H9 (cell line): ENCODE data around the gene ZNF831. TPM values are rescaled to one million over a fixed set of nuclear protein-coding genes. Genes with fewer than 3 reads are reported as not detected.

Experiments
- DNase-seq: peaks from one replicate; pipeline ENCODE4 v3.0.0-alpha.2; 2017
- H2AFZ ChIP-seq: one replicate; pipeline ENCODE4 v1.6.1; 2013; ENCODE audit warnings: mild to moderate bottlenecking, low read length, control low read depth, moderate library complexity
- H2AK5ac ChIP-seq: 2 replicates; pipeline ENCODE4 v1.6.1; 2013; ENCODE audit warnings: low read length, control low read depth, mixed read lengths; ENCODE audit not compliant: insufficient read length
- H2BK120ac ChIP-seq: one replicate; pipeline ENCODE4 v1.6.1; 2013; ENCODE audit warnings: low read depth, mild to moderate bottlenecking, low read length, control low read depth, inconsistent platforms; ENCODE audit not compliant: poor library complexity, severe bottlenecking
- H2BK12ac ChIP-seq: 2 replicates; pipeline ENCODE4 v1.6.1; 2013; ENCODE audit warnings: low read length, control low read depth, mixed read lengths, low read depth; ENCODE audit not compliant: insufficient read length
- H2BK15ac ChIP-seq: 2 replicates; pipeline ENCODE4 v1.6.1; 2013; ENCODE audit warnings: low read depth, low read length, control low read depth
- H2BK20ac ChIP-seq: one replicate; pipeline ENCODE4 v1.6.1; 2013; ENCODE audit warnings: low read depth, mild to moderate bottlenecking, low read length, control low read depth, inconsistent platforms; ENCODE audit not compliant: poor library complexity, severe bottlenecking
- H2BK5ac ChIP-seq: 2 replicates; pipeline ENCODE4 v1.6.1; 2013; ENCODE audit warnings: low read length, control low read depth, mixed read lengths; ENCODE audit not compliant: insufficient read length
- H3K14ac ChIP-seq: 2 replicates; pipeline ENCODE4 v1.6.1; 2013; ENCODE audit warnings: low read length, control low read depth; ENCODE audit not compliant: insufficient read depth
- H3K18ac ChIP-seq: 2 replicates; pipeline ENCODE4 v1.6.1; 2013; ENCODE audit warnings: low read depth, mild to moderate bottlenecking, mixed read lengths, low read length, control low read depth; ENCODE audit not compliant: insufficient read length
- H3K23ac ChIP-seq: 2 replicates; pipeline ENCODE4 v1.6.1; 2013; ENCODE audit warnings: low read length, control low read depth, mixed read lengths, low read depth; ENCODE audit not compliant: insufficient read length
- H3K23me2 ChIP-seq: 2 replicates; pipeline ENCODE4 v1.6.1; 2013; ENCODE audit warnings: low read depth, mild to moderate bottlenecking, mixed read lengths, low read length, control low read depth; ENCODE audit not compliant: insufficient read length, poor library complexity, severe bottlenecking
- H3K27ac ChIP-seq: 2 replicates; pipeline ENCODE4 v1.5.1; 2013; ENCODE audit warnings: low read length, control low read depth, mixed read lengths, low read depth; ENCODE audit not compliant: insufficient read length
- H3K27me3 ChIP-seq: 2 replicates; pipeline ENCODE4 v1.6.1; 2013; ENCODE audit warnings: low read length, control low read depth, inconsistent platforms; ENCODE audit not compliant: insufficient read depth
- H3K4ac ChIP-seq: 2 replicates; pipeline ENCODE4 v1.6.1; 2013; ENCODE audit warnings: low read depth, mild to moderate bottlenecking, control low read depth, inconsistent platforms, low read length, moderate library complexity
- H3K4me1 ChIP-seq: 2 replicates; pipeline ENCODE4 v1.6.1; 2013; ENCODE audit warnings: low read length, control low read depth, inconsistent platforms; ENCODE audit not compliant: insufficient read depth
- H3K4me2 ChIP-seq: 2 replicates; pipeline ENCODE4 v1.6.1; 2013; ENCODE audit warnings: low read length, control low read depth, mixed read lengths; ENCODE audit not compliant: insufficient read length, insufficient read depth
- H3K56ac ChIP-seq: 2 replicates; pipeline ENCODE4 v1.6.1; 2013; ENCODE audit warnings: low read depth, mild to moderate bottlenecking, mixed read lengths, low read length, control low read depth; ENCODE audit not compliant: insufficient read length
- H3K79me1 ChIP-seq: 2 replicates; pipeline ENCODE4 v1.6.1; 2013; ENCODE audit warnings: low read depth, mild to moderate bottlenecking, moderate library complexity, low read length, control low read depth, inconsistent platforms; ENCODE audit not compliant: insufficient read depth, poor library complexity, severe bottlenecking
- H3K79me2 ChIP-seq: 2 replicates; pipeline ENCODE4 v1.6.1; 2013; ENCODE audit warnings: low read length, control low read depth, inconsistent platforms; ENCODE audit not compliant: insufficient read depth
- H3K9ac ChIP-seq: 2 replicates; pipeline ENCODE4 v1.6.1; 2013; ENCODE audit warnings: low read length, control low read depth, mixed read lengths; ENCODE audit not compliant: insufficient read length; ENCODE audit errors: extremely low read depth
- H3K9me3 ChIP-seq: one replicate; pipeline ENCODE4 v1.6.1; 2013; ENCODE audit warnings: low read depth, low read length, inconsistent platforms; ENCODE audit not compliant: control insufficient read depth
- H3T11ph ChIP-seq: one replicate; pipeline ENCODE4 v1.6.1; 2013; ENCODE audit warnings: mild to moderate bottlenecking, low read length, control low read depth, inconsistent platforms
- H4K20me1 ChIP-seq: one replicate; pipeline ENCODE4 v1.6.1; 2013; ENCODE audit not compliant: control insufficient read depth, insufficient read length, insufficient read depth
- H4K5ac ChIP-seq: 2 replicates; pipeline ENCODE4 v1.6.1; 2013; ENCODE audit warnings: low read depth, mild to moderate bottlenecking, mixed read lengths, low read length, control low read depth; ENCODE audit not compliant: insufficient read length
- H4K8ac ChIP-seq: replicated peaks from 2 replicates; pipeline ENCODE4 v1.6.1; 2013; ENCODE audit warnings: low read length, control low read depth, mixed read lengths, low read depth; ENCODE audit not compliant: insufficient read length
- H4K91ac ChIP-seq: 2 replicates; pipeline ENCODE4 v1.6.1; 2013; ENCODE audit warnings: low read depth, mild to moderate bottlenecking, moderate library complexity, mixed read lengths, low read length, control low read depth; ENCODE audit not compliant: insufficient read length
- H3K27ac Mint-ChIP-seq, 3 experiments: 2 replicates in 2 of 3; 3 replicates in 1 of 3; pipeline ENCODE4 v1.8.0; 2020 to 2021; ENCODE audit warnings: mixed read lengths in 3 of 3, mild to moderate bottlenecking in 1 of 3, moderate library complexity in 1 of 3
- H3K27me3 Mint-ChIP-seq: 2 replicates; pipeline ENCODE4 v1.8.0; 2021; ENCODE audit warnings: low read depth, mild to moderate bottlenecking, moderate library complexity, mixed read lengths
- H3K36me3 Mint-ChIP-seq, 3 experiments: 2 replicates in 2 of 3; 3 replicates in 1 of 3; pipeline ENCODE4 v1.8.0; 2020 to 2021; ENCODE audit warnings: low read depth in 3 of 3, mixed read lengths in 3 of 3; ENCODE audit not compliant: insufficient read depth in 1 of 3
- H3K4me1 Mint-ChIP-seq, 2 experiments: 2 replicates each; pipeline ENCODE4 v1.8.0; 2020; ENCODE audit warnings: mixed read lengths in 2 of 2
- H3K4me3 Mint-ChIP-seq, 2 experiments: 2 replicates in 1 of 2; 3 replicates in 1 of 2; pipeline ENCODE4 v1.8.0; 2020 to 2021; ENCODE audit warnings: mild to moderate bottlenecking in 2 of 2, mixed read lengths in 2 of 2, moderate library complexity in 1 of 2
- H3K9me3 Mint-ChIP-seq, 2 experiments: 2 replicates in 1 of 2; 3 replicates in 1 of 2; pipeline ENCODE4 v1.8.0; 2020; ENCODE audit warnings: mild to moderate bottlenecking in 2 of 2, mixed read lengths in 2 of 2, moderate library complexity in 1 of 2
- WGBS: extraction: QIAGEN DNeasy Blood & Tissue Kit; methylation state at CpG from one replicate; pipeline ENCODE4 v1.1.7; 2013; ENCODE audit warnings: missing lambda C conversion rate, low lambda C conversion rate, mixed read lengths; ENCODE audit not compliant: insufficient read length; ENCODE audit errors: extremely low coverage; 5-methylcytosine and 5-hydroxymethylcytosine counted together
- total RNA-seq: library from RNA; stranded (reverse); gene quantifications from 2 replicates; pipeline ENCODE4 v1.2.1, GENCODE V29; 2021
- TF ChIP-seq, protein P1 (sequence below): fragments of 200-600 bp; sonication (generic); conservative IDR thresholded peaks from 3 replicates; pipeline ENCODE4 v1.8.0; 2021; ENCODE audit warnings: antibody characterized with exemption, mild to moderate bottlenecking

Gene ZNF831
- total RNA-seq, 1 experiment from 2014 or later = not detected

DNA sequence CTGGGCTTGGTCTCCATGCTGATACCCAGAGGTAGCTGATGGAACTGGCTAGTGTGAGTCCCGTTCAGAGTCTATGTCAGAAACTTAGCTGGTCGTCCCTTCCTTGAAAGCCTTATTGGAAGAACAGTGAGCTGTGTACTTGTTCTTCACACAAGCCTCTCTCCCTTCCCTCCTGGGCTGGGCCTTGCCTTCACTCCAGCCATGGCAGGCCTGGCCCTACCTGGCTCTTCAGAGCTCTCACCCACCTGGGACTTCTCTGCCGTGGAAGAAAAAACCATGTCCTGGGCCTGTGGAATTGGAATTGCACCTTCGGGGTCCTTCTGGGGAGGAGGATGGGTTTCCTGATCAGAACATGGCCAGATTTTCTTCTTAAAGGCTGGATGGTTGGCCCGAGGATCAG lies 20.3 kb upstream of the ZNF831 start:
- no peaks in the 10 kb centered on the region for H3K4me1 Mint-ChIP-seq
- Histone ChIP-seq H2AFZ (no peak overlapping the region), H3K23me2 (no peaks in the 10 kb centered on the region), H3K56ac (no peak overlapping the region), H2BK5ac (no peak overlapping the region), H3K27me3 (no peaks in the 10 kb centered on the region), H3K9ac (no peak overlapping the region), H4K91ac (no peak overlapping the region), H3K23ac (no peak overlapping the region), H2BK120ac (no peak overlapping the region), H3K18ac (no peak overlapping the region), H3K4me2 (no peak overlapping the region), H4K20me1 (no peaks in the 10 kb centered on the region), H3K4ac (no peak overlapping the region), H3T11ph (no peak overlapping the region), H3K27ac (no peak overlapping the region), H2BK15ac (no peak overlapping the region), H3K79me2 (no peaks in the 10 kb centered on the region), H3K14ac (no peak overlapping the region), H3K9me3 (peaks cover 5% of the 10 kb centered on the region), H2BK12ac (no peak overlapping the region), H4K5ac (no peak overlapping the region), H2BK20ac (no peak overlapping the region), H3K4me1 (no peaks in the 10 kb centered on the region), H2AK5ac (no peak overlapping the region), H3K79me1 (no peaks in the 10 kb centered on the region), H4K8ac (no peak overlapping the region)
- H3K4me3 Mint-ChIP-seq = no peak overlapping the region
- peaks cover 0 to 2% (median 0%) of the 10 kb centered on the region in 3 experiments; a peak in 3 of 7 replicates for H3K36me3 Mint-ChIP-seq
- H3K27me3 Mint-ChIP-seq = peaks cover 13% of the 10 kb centered on the region
- H3K27ac Mint-ChIP-seq = no peak overlapping the region
- no CpG with 5 or more reads among the region's 5 CpGs for WGBS
- TF ChIP-seq, protein P1, sequence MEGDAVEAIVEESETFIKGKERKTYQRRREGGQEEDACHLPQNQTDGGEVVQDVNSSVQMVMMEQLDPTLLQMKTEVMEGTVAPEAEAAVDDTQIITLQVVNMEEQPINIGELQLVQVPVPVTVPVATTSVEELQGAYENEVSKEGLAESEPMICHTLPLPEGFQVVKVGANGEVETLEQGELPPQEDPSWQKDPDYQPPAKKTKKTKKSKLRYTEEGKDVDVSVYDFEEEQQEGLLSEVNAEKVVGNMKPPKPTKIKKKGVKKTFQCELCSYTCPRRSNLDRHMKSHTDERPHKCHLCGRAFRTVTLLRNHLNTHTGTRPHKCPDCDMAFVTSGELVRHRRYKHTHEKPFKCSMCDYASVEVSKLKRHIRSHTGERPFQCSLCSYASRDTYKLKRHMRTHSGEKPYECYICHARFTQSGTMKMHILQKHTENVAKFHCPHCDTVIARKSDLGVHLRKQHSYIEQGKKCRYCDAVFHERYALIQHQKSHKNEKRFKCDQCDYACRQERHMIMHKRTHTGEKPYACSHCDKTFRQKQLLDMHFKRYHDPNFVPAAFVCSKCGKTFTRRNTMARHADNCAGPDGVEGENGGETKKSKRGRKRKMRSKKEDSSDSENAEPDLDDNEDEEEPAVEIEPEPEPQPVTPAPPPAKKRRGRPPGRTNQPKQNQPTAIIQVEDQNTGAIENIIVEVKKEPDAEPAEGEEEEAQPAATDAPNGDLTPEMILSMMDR = no peak
- no peak for DNase-seq
- H3K9me3 Mint-ChIP-seq = peaks cover 15 to 16% of the 10 kb centered on the region in 2 experiments
